GM23248 (cell line): ENCODE data around the gene SNX24. TPM values are rescaled to one million over a fixed set of nuclear protein-coding genes. Genes with fewer than 3 reads are reported as not detected.

Experiments used
- DNase-seq: peaks from one replicate; pipeline ENCODE4 v3.0.0-alpha.2; 2015
- H2AFZ ChIP-seq: fragments of 200-600 bp; sonication (generic); 2 replicates; pipeline ENCODE4 v1.6.1; 2016; ENCODE audit warnings: antibody characterized with exemption
- H3F3A ChIP-seq: fragments of 200-600 bp; sonication (generic); 2 replicates; pipeline ENCODE4 v1.6.1; 2016; ENCODE audit warnings: mild to moderate bottlenecking, antibody characterized with exemption, mixed run types; ENCODE audit not compliant: insufficient read depth
- H3K27ac ChIP-seq: fragments of 200-600 bp; sonication (generic); 2 replicates; pipeline ENCODE4 v1.5.1; 2016; ENCODE audit warnings: mild to moderate bottlenecking
- H3K27me3 ChIP-seq: fragments of 200-600 bp; sonication (generic); replicated peaks from 2 replicates; pipeline ENCODE4 v1.6.1; 2016; ENCODE audit warnings: mild to moderate bottlenecking; ENCODE audit not compliant: insufficient read depth
- H3K36me3 ChIP-seq: fragments of 200-600 bp; sonication (generic); 2 replicates; pipeline ENCODE4 v1.6.1; 2016; ENCODE audit warnings: low read depth, mild to moderate bottlenecking
- H3K4me1 ChIP-seq: fragments of 200-600 bp; sonication (generic); 2 replicates; pipeline ENCODE4 v1.6.1; 2016; ENCODE audit warnings: mild to moderate bottlenecking; ENCODE audit not compliant: insufficient read depth
- H3K4me2 ChIP-seq: fragments of 200-600 bp; sonication (generic); one replicate; pipeline ENCODE4 v1.6.1; 2016; ENCODE audit warnings: mild to moderate bottlenecking; ENCODE audit not compliant: unreplicated experiment
- H3K4me3 ChIP-seq: fragments of 200-600 bp; sonication (generic); 2 replicates; pipeline ENCODE4 v1.5.1; 2016; ENCODE audit warnings: mild to moderate bottlenecking
- H3K79me2 ChIP-seq: fragments of 200-600 bp; sonication (generic); 2 replicates; pipeline ENCODE4 v1.6.1; 2016; ENCODE audit warnings: mild to moderate bottlenecking; ENCODE audit not compliant: insufficient read depth
- H3K9ac ChIP-seq: fragments of 200-600 bp; sonication (generic); 2 replicates; pipeline ENCODE4 v1.6.1; 2016; ENCODE audit warnings: mild to moderate bottlenecking
- H3K9me2 ChIP-seq: fragments of 200-600 bp; sonication (generic); 2 replicates; pipeline ENCODE4 v1.6.1; 2016; ENCODE audit warnings: mixed run types, mild to moderate bottlenecking, moderate library complexity; ENCODE audit not compliant: insufficient read depth
- H3K9me3 ChIP-seq: fragments of 200-600 bp; sonication (generic); one replicate; pipeline ENCODE4 v1.6.1; 2017; ENCODE audit warnings: low read depth
- H4K20me1 ChIP-seq: fragments of 200-600 bp; sonication (generic); 2 replicates; pipeline ENCODE4 v1.6.0; 2016; ENCODE audit not compliant: insufficient read depth
- EZH2 ChIP-seq: fragments of 200-600 bp; sonication (generic); IDR thresholded peaks from 2 replicates; pipeline ENCODE4 v1.6.1; 2018; ENCODE audit warnings: antibody characterized with exemption, mild to moderate bottlenecking; ENCODE audit not compliant: insufficient read depth, poor library complexity, severe bottlenecking
- EZH2phosphoT487 ChIP-seq: fragments of 200-600 bp; sonication (generic); IDR thresholded peaks from 2 replicates; pipeline ENCODE4 v1.6.1; 2018; ENCODE audit warnings: antibody characterized with exemption, moderate library complexity, mild to moderate bottlenecking, low read depth; ENCODE audit not compliant: insufficient read depth
- WGBS, 2 experiments: methylation state at CpG; one replicate each; pipeline ENCODE4 v1.1.6; 2015 to 2017; ENCODE audit warnings: low lambda C conversion rate in 2 of 2, low coverage in 1 of 2; ENCODE audit errors: missing lambda C conversion rate in 2 of 2; 5-methylcytosine and 5-hydroxymethylcytosine counted together
- in situ Hi-C: fragments of 300-500 bp; cut with MboI; formaldehyde crosslinking; loops from 2 replicates; pipeline ENCODE4 v1.15.0; 2020
- polyA plus RNA-seq: library from polyadenylated mRNA; unstranded; fragments of >200 nt; fragmentation: Nextera tagmentation; extraction: Ambion mirVana; gene quantifications from 2 replicates; pipeline ENCODE4 v1.2.1, GENCODE V29; 2016
- total RNA-seq: library from RNA; depleted of rRNA; stranded (reverse); fragments of >200 nt; shearing (Covaris generic); gene quantifications from 2 replicates; pipeline ENCODE4 v1.2.3, GENCODE V29; 2014

SNX24 gene
- total and polyA plus RNA-seq, 2 experiments from 2014 or later: 20.8 to 29.4 TPM

DNA sequence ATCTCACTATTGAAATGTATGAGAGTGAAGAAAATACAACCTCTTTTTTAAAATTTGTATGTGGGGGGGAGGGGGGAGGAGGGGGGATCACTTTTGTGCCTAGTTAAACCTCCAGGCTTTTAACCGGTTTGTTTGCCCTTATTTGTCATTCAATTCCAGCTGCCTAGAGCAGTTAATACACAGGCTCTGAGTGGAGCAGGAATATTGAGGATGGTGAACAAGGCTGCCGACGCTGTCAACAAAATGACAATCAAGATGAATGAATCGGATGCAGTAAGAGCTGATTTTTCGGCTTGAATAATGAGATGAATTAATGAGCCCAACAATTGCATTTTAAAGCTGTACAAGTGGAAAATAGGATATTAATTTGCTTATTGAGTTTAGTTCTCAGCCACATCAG, 28.7 kb upstream of the SNX24 start:
- 98 to 99% methylated on average over 5 of the region's 5 CpGs for WGBS, 2 experiments
- Histone ChIP-seq H3K27ac (no peak overlapping the region), H3K4me3 (no peak overlapping the region), H2AFZ (no peak overlapping the region), H3K4me1 (no peaks in the 10 kb centered on the region), H3K4me2 (no peak overlapping the region), H3K27me3 (no peaks in the 10 kb centered on the region), H4K20me1 (no peaks in the 10 kb centered on the region), H3K9me2 (no peaks in the 10 kb centered on the region), H3K36me3 (peaks cover 21% of the 10 kb centered on the region), H3K9me3 (no peaks in the 10 kb centered on the region), H3K79me2 (no peaks in the 10 kb centered on the region), H3K9ac (no peak overlapping the region), H3F3A (no peaks in the 10 kb centered on the region)
- in situ Hi-C loops: no loop called here
- TF ChIP-seq EZH2phosphoT487: no peak
- TF ChIP-seq EZH2: no peak
- no peak for DNase-seq

DNA sequence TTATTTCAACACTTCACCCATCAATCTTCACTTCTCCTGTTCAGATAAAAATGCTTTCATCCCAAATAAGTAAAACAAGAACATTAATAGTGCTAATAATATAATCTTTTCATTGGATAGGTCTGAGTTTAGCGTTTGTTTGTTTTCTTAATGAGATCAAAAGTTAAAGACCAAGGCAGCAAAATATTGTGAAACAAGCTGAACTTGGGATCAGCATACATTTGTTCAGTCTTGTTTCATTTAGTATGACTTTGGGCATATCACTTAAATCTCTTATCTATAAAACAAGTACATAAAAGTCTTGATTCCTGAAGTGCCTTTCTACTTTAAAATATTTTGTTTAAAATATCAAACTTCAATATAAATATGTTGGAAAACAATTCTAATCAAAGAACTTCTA, 13.4 kb upstream of the SNX24 start:
- H3K4me3 ChIP-seq: no peak overlapping the region
- no peak overlapping the region for H2AFZ ChIP-seq
- peaks cover 23% of the 10 kb centered on the region for H3K36me3 ChIP-seq
- no peaks in the 10 kb centered on the region for H3K27me3 ChIP-seq
- no peak for DNase-seq
- no peaks in the 10 kb centered on the region for H3K9me3 ChIP-seq
- no peaks in the 10 kb centered on the region for H3K79me2 ChIP-seq
- H3K9ac ChIP-seq: no peak overlapping the region
- no peak overlapping the region for H3K27ac ChIP-seq
- 41 to 59% methylated on average over 1 of the region's 1 CpG for WGBS, 2 experiments
- H3K4me2 ChIP-seq: no peak overlapping the region
- no peaks in the 10 kb centered on the region for H4K20me1 ChIP-seq
- in situ Hi-C loops: no loop called here
- H3K9me2 ChIP-seq: no peaks in the 10 kb centered on the region
- no peaks in the 10 kb centered on the region for H3F3A ChIP-seq
- TF ChIP-seq EZH2: no peak
- TF ChIP-seq EZH2phosphoT487: no peak
- H3K4me1 ChIP-seq: no peaks in the 10 kb centered on the region

DNA sequence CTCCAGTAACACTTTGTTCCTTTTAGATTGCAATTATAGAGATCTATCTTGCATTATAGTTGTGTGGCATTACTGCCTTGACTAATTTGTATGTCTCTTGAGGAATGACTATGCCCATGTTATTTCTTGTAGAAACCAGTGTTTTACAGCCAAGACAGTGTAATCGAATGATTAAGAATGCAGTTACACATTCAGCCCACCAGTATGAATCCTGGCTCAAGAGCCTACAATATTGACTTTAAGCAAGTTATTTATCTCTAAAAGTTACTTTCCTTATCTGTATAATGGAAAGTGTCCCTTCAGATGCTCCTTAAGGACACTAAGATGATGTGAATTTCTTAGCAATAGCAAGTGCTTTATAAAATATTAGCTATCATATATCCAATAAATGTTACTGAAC, 9.7 kb upstream of the SNX24 start:
- H2AFZ ChIP-seq: no peak overlapping the region
- H3K36me3 ChIP-seq: no peaks in the 10 kb centered on the region
- H3K79me2 ChIP-seq: no peaks in the 10 kb centered on the region
- no peaks in the 10 kb centered on the region for H3K4me1 ChIP-seq
- H3K27ac ChIP-seq: no peak overlapping the region
- no peaks in the 10 kb centered on the region for H3K9me3 ChIP-seq
- no peak overlapping the region for H3K9ac ChIP-seq
- WGBS, 2 experiments: 89 to 94% methylated on average over 1 of the region's 1 CpG
- peak; percentile 34 for DNase-seq
- no peak for TF ChIP-seq EZH2phosphoT487
- TF ChIP-seq EZH2: no peak
- H3K4me2 ChIP-seq: no peak overlapping the region
- in situ Hi-C loops: no loop called here
- H4K20me1 ChIP-seq: no peaks in the 10 kb centered on the region
- no peaks in the 10 kb centered on the region for H3K27me3 ChIP-seq
- no peaks in the 10 kb centered on the region for H3K9me2 ChIP-seq
- H3K4me3 ChIP-seq: no peak overlapping the region
- no peaks in the 10 kb centered on the region; the same call in 1 of the 2 replicates for H3F3A ChIP-seq

- TF ChIP-seq EZH2: no peak
- TF ChIP-seq EZH2phosphoT487: no peak
- Histone ChIP-seq H3K79me2 (no peaks in the 10 kb centered on the region), H3K9me2 (no peaks in the 10 kb centered on the region), H3K9ac (no peak overlapping the region), H2AFZ (no peak overlapping the region), H4K20me1 (no peaks in the 10 kb centered on the region), H3K4me2 (no peak overlapping the region), H3K4me3 (no peak overlapping the region), H3K27ac (no peak overlapping the region), H3K9me3 (no peaks in the 10 kb centered on the region), H3K4me1 (no peaks in the 10 kb centered on the region), H3F3A (no peaks in the 10 kb centered on the region; the same call in 1 of the 2 replicates), H3K36me3 (no peaks in the 10 kb centered on the region), H3K27me3 (no peaks in the 10 kb centered on the region)
- no peak for DNase-seq
- in situ Hi-C loops: no loop called here
- WGBS, 2 experiments: 58 to 59% methylated on average over 3 of the region's 3 CpGs
Measured at GRCh38 chr5:122836947-122837346, 8.5 kb upstream of the SNX24 start.

- no peaks in the 10 kb centered on the region for H3K9me2 ChIP-seq
- no peaks in the 10 kb centered on the region for H3K27me3 ChIP-seq
- no peak overlapping the region for H3K9ac ChIP-seq
- no peaks in the 10 kb centered on the region for H4K20me1 ChIP-seq
- TF ChIP-seq EZH2phosphoT487 (no peak), EZH2 (no peak)
- no peak overlapping the region for H3K4me3 ChIP-seq
- H3K4me1 ChIP-seq: 0 out of 2 replicates have a peak, but pooled peaks cover 6% of the 10 kb centered on the region
- no peaks in the 10 kb centered on the region for H3K9me3 ChIP-seq
- WGBS, 2 experiments: 94 to 95% methylated on average over 4 of the region's 4 CpGs
- H3K79me2 ChIP-seq: no peaks in the 10 kb centered on the region
- H3F3A ChIP-seq: peaks cover 8% of the 10 kb centered on the region
- H3K27ac ChIP-seq: no peak overlapping the region
- DNase-seq: no peak
- no peak overlapping the region for H2AFZ ChIP-seq
- no peak overlapping the region for H3K4me2 ChIP-seq
- no peaks in the 10 kb centered on the region for H3K36me3 ChIP-seq
- in situ Hi-C loops: no loop called here
Measured at GRCh38 chr5:122839731-122840130, 5.7 kb upstream of the SNX24 start.
